GM21447 (cell line): ENCODE data around the gene CHKA.

Experiments
- ATAC-seq: cut with Tn5 transposase; IDR thresholded peaks from one replicate; pipeline ENCODE4 v1.9.1; 2021; ENCODE audit not compliant: unreplicated experiment

The CHKA gene

GRCh38 chr11:68036141-68036716, 85.0 kb downstream of the CHKA start:
- ATAC-seq = no peak

- no peak for ATAC-seq
Observed at GRCh38 chr11:68035266-68035876, 85.8 kb downstream of the CHKA start.

DNA sequence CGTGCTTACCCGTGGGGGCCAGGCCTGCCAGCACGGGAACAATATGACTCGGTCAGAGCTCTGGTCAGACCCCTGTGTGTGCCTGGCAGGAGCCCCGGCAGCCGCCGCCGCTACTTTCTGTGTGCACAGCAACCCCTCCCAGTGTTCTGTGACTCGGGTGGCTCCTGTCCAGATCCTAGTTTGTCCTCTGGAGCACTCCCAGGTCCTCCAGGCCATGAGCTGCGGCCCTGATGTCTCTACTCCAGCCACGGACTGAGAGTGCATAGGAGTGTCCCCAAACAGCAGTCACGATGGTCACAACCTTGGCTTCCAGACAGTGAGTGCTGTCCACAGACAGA, 87.5 kb downstream of the CHKA start:
- no peak for ATAC-seq

DNA sequence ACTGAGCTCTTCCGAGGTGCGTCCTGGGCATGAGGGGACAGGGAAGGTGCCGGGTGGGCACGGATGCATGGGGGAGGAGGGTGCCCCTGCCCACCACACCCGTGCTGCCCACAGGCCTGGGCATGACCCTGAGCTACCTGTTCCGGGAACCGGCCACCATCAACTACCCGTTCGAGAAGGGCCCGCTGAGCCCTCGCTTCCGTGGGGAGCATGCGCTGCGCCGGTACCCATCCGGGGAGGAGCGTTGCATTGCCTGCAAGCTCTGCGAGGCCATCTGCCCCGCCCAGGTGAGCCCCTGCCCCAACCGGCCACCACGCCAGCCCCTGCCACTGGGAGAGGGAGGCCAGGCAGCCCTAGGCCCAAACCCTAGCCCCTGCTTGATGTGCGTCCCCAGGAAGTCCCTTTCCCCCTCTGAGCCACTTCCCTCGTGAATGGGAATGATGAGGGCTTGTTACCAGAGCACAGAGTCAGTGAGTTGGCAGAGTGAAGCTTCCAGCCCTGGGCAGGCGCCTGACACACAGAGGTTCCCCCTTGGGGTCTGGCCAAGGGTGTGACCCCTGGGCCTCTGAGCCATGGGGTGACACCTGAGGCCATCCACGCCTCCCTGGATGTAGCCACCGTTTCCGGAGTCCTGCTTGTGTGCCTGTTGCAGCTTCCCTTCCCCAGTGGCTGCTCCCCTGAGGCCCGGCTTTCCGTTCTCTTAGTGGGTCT, 88.0 kb downstream of the CHKA start:
- no peak for ATAC-seq

- ATAC-seq = no peak
Observed at GRCh38 chr11:68032003-68032402, 89.2 kb downstream of the CHKA start.

GRCh38 chr11:68031144-68031464, 90.1 kb downstream of the CHKA start:
- no peak for ATAC-seq

DNA sequence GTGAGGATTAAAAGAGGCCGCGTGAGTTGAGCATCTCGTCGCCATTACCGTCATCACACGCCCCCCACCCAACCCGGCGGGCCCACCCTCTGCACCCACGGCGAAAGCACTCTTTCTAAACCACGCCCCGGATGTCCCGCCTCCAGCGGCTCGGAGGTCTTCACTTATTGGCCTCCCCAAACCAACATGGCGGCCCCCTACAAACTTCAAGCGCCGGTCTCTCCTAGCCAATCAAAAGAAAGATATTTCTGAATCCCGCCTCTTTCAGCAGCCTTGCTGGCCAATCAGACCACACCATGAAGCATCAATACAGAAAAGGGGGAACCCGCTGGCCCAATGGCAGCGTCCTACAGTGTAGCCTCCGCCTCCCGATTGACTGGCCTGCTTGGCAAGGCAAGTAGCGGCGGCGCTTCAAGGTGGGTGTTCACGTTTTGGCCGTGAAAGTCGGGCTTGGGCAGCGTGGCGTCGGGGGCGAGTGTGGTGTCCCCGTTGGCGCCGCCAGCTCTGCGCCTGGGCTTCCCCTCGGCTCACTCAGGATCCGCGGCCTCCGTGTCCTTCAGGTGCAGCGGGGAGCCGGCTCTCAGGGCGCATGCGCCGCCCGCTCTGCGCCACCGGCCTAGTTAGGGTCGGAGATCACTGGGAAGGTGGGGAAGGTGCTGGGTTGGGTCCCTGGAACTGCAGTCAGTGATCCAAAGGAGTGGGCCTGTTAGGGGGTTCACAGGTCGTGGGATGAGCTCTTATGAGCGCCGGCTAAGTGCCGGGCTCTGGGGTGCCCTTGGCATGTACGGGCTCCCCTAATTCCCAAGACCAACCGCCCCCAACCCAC, 90.7 kb downstream of the CHKA start, which contains the start of gene NDUFS8:
Gene NDUFS8 (plus strand): TSS at position 364 of the 826 bp plus-strand sequence. CDS start 1,471 bp downstream, outside the sequence.
- peak; percentile 93 for ATAC-seq

- ATAC-seq = no peak
Observed at GRCh38 chr11:68028802-68029545, 92.2 kb downstream of the CHKA start.

DNA sequence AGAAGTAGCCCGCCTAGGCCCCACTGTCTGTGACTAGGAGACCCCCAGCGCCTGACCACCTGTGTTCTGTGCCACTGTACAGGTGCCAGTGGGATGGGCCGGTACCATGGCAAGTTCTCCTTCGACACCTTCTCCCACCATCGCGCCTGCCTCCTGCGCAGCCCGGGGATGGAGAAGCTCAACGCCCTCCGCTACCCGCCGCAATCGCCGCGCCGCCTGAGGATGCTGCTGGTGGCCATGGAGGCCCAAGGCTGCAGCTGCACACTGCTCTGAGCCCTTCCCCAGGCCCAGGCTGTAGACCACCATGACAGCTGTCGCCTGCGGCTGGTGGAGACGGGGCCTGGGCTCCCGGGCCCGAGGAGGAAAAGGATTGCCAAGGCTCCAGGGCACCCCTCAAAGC, 93.5 kb downstream of the CHKA start:
- ATAC-seq = no peak

DNA sequence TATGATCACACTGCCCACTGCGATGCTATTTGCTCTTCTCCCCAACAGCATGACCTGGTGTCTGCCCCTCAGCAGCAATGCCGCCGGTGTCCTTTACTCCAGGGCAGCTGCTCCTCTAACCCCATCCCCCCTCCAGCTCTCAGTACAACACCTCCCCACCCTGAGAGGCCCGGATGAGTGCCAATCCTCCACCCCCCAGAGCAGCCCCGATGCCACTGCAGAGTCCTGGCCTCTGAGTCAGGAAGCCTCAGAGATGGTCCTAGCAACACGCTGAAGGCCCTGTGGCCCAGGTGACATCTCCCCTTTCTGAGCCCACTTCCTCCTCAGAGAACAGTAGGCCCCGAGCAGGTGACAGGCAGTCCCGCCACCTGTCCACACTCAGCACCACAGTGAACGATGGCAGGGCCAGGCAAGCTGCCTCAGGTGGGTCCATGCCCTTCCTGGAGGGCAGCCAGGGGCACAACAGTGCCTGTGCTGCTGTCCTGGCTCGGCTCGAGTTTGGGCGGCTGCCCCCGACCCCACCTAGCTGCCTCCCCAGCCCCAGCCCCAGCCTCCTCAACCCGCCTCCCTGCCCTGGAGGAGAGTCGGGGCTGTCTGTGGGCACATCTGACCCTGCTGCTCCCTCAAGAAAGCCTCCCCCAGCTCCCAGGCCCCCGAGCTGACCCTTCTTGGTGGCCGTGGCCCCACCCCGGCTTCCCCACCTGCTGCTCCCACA, 94.6 kb downstream of the CHKA start:
- no peak for ATAC-seq

DNA sequence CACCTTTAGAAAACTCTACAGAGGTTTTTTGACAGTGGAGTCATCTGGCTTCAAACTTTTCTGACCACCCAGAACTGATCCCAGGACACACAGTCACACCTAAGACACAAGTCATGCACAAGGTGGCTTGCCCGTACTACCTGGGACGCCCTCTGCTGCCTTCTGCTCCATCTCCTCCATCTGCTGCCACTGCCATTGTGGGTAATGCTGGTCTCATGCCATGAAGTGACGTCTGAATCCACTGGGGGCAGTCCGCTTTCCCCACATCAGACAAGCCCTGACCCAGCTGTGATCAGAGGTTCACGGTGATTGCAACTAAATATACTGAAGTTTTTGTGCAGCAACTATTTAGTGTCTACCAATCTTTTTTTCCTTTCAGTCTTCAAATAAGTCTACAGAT, 96.1 kb downstream of the CHKA start:
- no peak for ATAC-seq

DNA sequence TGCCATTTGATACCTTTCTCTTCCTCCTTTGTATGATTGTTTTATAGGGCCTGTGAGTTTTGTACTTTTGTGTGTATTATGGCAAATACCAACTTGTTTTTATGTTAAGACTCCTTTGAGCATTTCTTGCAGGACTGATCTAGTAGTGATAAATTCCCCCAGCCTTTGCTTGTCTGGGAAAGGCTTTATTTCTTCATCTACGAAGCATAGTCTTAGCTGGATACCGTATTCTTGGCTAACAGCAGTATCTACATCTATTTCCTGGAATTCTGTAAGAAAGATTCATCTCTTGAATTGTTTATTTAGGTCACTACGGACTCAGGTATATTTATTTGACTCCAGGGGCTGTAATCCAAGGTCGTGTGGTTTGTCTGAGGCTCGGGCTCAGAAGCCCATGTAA, 96.7 kb downstream of the CHKA start:
- no peak for ATAC-seq

GRCh38 chr11:68022531-68022930, 98.7 kb downstream of the CHKA start:
- no peak for ATAC-seq

- no peak for ATAC-seq
Observed at GRCh38 chr11:68021167-68021787, 99.9 kb downstream of the CHKA start.

DNA sequence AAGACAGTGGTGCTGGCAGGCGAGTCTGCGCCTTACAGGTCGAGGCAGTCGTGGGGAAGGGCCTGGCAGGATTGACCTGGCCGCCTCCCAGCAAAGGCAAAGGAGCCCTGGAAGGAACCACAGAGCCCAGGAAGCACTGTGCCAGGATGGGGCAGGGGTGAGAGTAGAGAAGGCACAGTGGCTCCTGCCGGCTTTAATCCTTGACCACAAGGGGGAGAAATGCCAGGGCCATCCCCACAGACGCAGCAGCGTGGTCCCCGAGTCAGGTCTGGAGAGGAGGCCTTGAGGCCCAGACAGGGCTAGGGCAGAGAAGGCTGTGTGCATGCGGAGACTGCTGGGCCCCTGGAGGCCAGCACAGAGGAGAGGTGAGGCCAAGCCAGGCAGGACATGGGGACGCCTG, 100.6 kb downstream of the CHKA start:
- ATAC-seq = no peak

DNA sequence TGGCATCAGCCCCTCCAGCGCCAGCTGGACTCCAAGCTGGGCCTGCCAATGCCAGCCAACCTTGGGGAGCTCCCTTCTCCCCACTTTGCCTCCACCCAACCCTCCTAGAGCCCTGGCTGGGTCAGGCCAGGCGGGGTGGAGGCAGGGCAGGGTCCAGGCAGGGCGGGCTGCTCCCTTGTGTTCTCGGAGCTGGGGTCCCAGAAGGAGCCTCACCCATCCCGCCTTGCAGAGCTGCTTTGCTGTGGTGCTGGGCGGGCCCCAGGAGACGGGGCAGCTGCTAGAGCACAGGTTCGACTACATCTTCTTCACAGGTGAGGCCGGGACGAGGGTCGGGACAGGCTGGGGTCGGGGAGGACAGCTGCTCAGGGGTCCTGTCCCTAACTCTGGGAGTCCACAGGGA, 101.7 kb downstream of the CHKA start:
- ATAC-seq = no peak

DNA sequence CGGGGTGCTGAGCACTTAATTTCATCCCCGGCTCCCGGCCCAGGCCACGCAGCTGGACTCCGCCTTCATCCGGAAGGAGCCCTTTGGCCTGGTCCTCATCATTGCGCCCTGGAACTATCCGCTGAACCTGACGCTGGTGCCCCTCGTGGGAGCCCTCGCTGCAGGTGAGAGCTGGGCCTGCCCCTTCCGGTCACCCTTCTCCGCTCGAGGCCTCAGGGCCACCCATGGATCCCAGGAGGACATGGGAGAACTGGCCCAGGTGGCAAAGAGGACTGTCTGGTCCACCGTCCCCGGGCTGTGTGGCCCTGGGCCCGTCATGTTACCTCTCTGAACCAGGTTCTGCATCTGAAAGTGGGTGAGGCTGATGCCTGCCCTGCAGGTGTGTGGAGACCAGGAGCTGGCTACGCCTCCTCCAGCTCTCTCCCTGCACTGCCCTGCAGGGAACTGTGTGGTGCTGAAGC, 102.4 kb downstream of the CHKA start:
- ATAC-seq = no peak

GRCh38 chr11:68017980-68018729, 103.0 kb downstream of the CHKA start:
- ATAC-seq = no peak
